Breast epithelium (tissue), 4 donors: ENCODE measurements around the gene GALM. TPM values are rescaled to one million over a fixed set of nuclear protein-coding genes. Genes with fewer than 3 reads are reported as not detected.
"Not testable (repeated sequence)": the region's sequence is repeated elsewhere in the genome, so short reads cannot be mapped to it uniquely, and the experiment has no call there.

Experiments used
- DNase-seq, 2 donors: peaks; one replicate each; pipeline ENCODE4 v3.0.0-alpha.2; 2019; ENCODE audit warnings: low spot score in 2 of 2
- H3K27ac ChIP-seq, 2 donors: fragments of 200-600 bp; sonication (generic) in 1 of 2; one replicate each; pipeline ENCODE4 v1.5.1; 2016 to 2019; ENCODE audit warnings: mild to moderate bottlenecking in 1 of 2
- H3K27me3 ChIP-seq, 2 donors: fragments of 200-600 bp; sonication (generic) in 1 of 2; one replicate each; pipeline versions ENCODE4 v1.5.1 to v1.6.0; 2017 to 2019; ENCODE audit warnings: control low read depth in 1 of 2, mild to moderate bottlenecking in 1 of 2
- H3K36me3 ChIP-seq: fragments of 200-600 bp; one replicate; pipeline ENCODE4 v1.5.1; 2019
- H3K4me1 ChIP-seq, 2 donors: fragments of 200-600 bp; sonication (generic); one replicate each; pipeline ENCODE4 v1.5.1; 2016 to 2019; ENCODE audit warnings: control low read depth in 1 of 2
- H3K4me3 ChIP-seq, 3 donors: fragments of 200-600 bp; sonication (generic); 1 replicate in 2 of 3; 2 replicates in 1 of 3; pipeline ENCODE4 v1.5.1; 2016 to 2019; ENCODE audit warnings: mild to moderate bottlenecking in 3 of 3, moderate library complexity in 2 of 3
- H3K9me3 ChIP-seq, 2 donors: fragments of 200-600 bp; sonication (generic) in 1 of 2; one replicate each; pipeline ENCODE4 v1.5.1; 2016 to 2019; ENCODE audit warnings: control low read depth in 1 of 2
- CTCF ChIP-seq, 3 donors: fragments of 450-650 bp; IDR thresholded peaks; one replicate each; pipeline ENCODE4 v1.5.1; 2016 to 2017; ENCODE audit warnings: antibody characterized with exemption in 3 of 3, mild to moderate bottlenecking in 3 of 3, moderate library complexity in 3 of 3
- POLR2A ChIP-seq: fragments of 450-650 bp; IDR thresholded peaks from one replicate; pipeline ENCODE4 v1.6.1; 2016; ENCODE audit warnings: antibody characterized with exemption, mild to moderate bottlenecking, moderate library complexity
- POLR2AphosphoS5 ChIP-seq, 3 donors: sonication (generic); formaldehyde crosslinking; IDR thresholded peaks; one replicate each; pipeline ENCODE4 v1.6.1; 2017; ENCODE audit warnings: antibody characterized with exemption in 3 of 3
- intact Hi-C: fragments of 100-400 bp; cut with DNase I; formaldehyde crosslinking; loops from one replicate; pipeline ENCODE4 v1.15.1; 2023; ENCODE audit warnings: low total_unique reads
- total RNA-seq, 3 donors: library from RNA; depleted of rRNA; stranded (reverse); fragments of >200 nt; gene quantifications; one replicate each; pipeline ENCODE4 v1.1.0, GENCODE V29; 2016

The GALM gene
- total RNA-seq, 3 donors from 2014 or later, result 12.1 to 29.9 (median 22.5) TPM

GRCh38 chr2:38632980-38633379, 32.9 kb upstream of the GALM start:
- no peak for DNase-seq
- Histone ChIP-seq H3K27ac (no peak overlapping the region), H3K36me3 (no peaks in the 10 kb centered on the region), H3K27me3 (no peaks in the 10 kb centered on the region), H3K4me1 (no peaks in the 10 kb centered on the region), H3K9me3 (peaks cover 4 to 5% of the 10 kb centered on the region in 2 donors), H3K4me3 (no peak overlapping the region)
- intact Hi-C loops, result no loop called here
- TF ChIP-seq POLR2A, result no peak
- no peak for TF ChIP-seq POLR2AphosphoS5 (IDR thresholded peaks at IDR 0.05)
- no peak for TF ChIP-seq CTCF (IDR thresholded peaks at IDR 0.05)

- Histone ChIP-seq H3K4me3 (no peak overlapping the region), H3K36me3 (no peaks in the 10 kb centered on the region), H3K9me3 (peaks cover 4 to 5% of the 10 kb centered on the region in 2 donors), H3K27me3 (no peaks in the 10 kb centered on the region), H3K4me1 (no peaks in the 10 kb centered on the region), H3K27ac (no peak overlapping the region)
- no peak for TF ChIP-seq CTCF (IDR thresholded peaks at IDR 0.05)
- TF ChIP-seq POLR2A, result no peak
- no peak for TF ChIP-seq POLR2AphosphoS5 (IDR thresholded peaks at IDR 0.05)
- intact Hi-C loops, result no loop called here
- DNase-seq, result no peak
Measured at GRCh38 chr2:38633895-38634294, 32.0 kb upstream of the GALM start.

- H3K4me3 ChIP-seq, result no peak overlapping the region
- no peak for DNase-seq
- no peaks in the 10 kb centered on the region for H3K27me3 ChIP-seq
- intact Hi-C loops, result no loop called here
- no peak overlapping the region for H3K27ac ChIP-seq
- H3K4me1 ChIP-seq, result no peaks in the 10 kb centered on the region
- peaks cover 3 to 4% of the 10 kb centered on the region in 2 donors for H3K9me3 ChIP-seq
- TF ChIP-seq CTCF (IDR thresholded peaks at IDR 0.05) (no peak), POLR2AphosphoS5 (IDR thresholded peaks at IDR 0.05) (no peak), POLR2A (no peak)
- H3K36me3 ChIP-seq, result no peaks in the 10 kb centered on the region
Measured at GRCh38 chr2:38634684-38635083, 31.2 kb upstream of the GALM start.

GRCh38 chr2:38635139-38635538, 30.8 kb upstream of the GALM start:
- intact Hi-C loops, result no loop called here
- no peaks in the 10 kb centered on the region for H3K4me1 ChIP-seq
- H3K27me3 ChIP-seq, result no peaks in the 10 kb centered on the region
- H3K9me3 ChIP-seq, result no peaks in the 10 kb centered on the region
- DNase-seq, result no peak
- H3K27ac ChIP-seq, result no peak overlapping the region
- TF ChIP-seq CTCF (IDR thresholded peaks at IDR 0.05) (no peak), POLR2AphosphoS5 (IDR thresholded peaks at IDR 0.05) (no peak), POLR2A (no peak)
- H3K36me3 ChIP-seq, result no peaks in the 10 kb centered on the region
- H3K4me3 ChIP-seq, result no peak overlapping the region

GRCh38 chr2:38636069-38636468, 29.8 kb upstream of the GALM start:
- H3K27ac ChIP-seq, result no peak overlapping the region
- H3K36me3 ChIP-seq, result no peaks in the 10 kb centered on the region
- TF ChIP-seq POLR2A (no peak), POLR2AphosphoS5 (IDR thresholded peaks at IDR 0.05) (no peak), CTCF (IDR thresholded peaks at IDR 0.05) (no peak)
- no peak for DNase-seq
- intact Hi-C loops, result no loop called here
- no peaks in the 10 kb centered on the region for H3K4me1 ChIP-seq
- H3K4me3 ChIP-seq, result no peak overlapping the region
- no peaks in the 10 kb centered on the region for H3K27me3 ChIP-seq
- no peaks in the 10 kb centered on the region for H3K9me3 ChIP-seq

- H3K27ac ChIP-seq, H3K27me3 ChIP-seq, intact Hi-C loops, H3K36me3 ChIP-seq, H3K4me1 ChIP-seq, H3K9me3 ChIP-seq, DNase-seq, H3K4me3 ChIP-seq: not testable (repeated sequence)
Measured at GRCh38 chr2:38642373-38643017, 23.4 kb upstream of the GALM start.
